Measurements from ENCODE around the gene SNX1.

DNA sequence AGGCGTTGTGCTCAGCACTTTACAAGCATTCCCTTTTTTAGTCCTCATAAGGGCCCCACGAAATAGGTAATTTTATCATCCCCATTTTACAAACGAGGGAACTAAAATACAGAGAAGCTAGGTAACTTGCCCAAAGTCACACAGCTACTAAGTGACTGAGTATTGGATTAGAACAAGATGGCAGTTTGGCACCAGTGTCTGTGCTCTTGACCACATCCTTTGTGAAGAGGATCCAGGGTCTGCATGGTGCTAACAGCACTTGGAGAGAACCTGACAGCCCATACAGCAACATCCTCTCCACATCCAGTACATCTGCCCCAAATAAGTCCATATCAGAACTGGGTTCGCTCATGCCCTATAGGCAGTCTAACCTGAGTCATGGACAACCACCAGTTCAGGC, 27.6 kb upstream of the SNX1 start:
- TF ChIP-seq MXI1 (conservative IDR thresholded peaks at IDR 0.05; ENCODE audit: poor library complexity, severe bottlenecking) = no peak
- TF ChIP-seq, protein P1, sequence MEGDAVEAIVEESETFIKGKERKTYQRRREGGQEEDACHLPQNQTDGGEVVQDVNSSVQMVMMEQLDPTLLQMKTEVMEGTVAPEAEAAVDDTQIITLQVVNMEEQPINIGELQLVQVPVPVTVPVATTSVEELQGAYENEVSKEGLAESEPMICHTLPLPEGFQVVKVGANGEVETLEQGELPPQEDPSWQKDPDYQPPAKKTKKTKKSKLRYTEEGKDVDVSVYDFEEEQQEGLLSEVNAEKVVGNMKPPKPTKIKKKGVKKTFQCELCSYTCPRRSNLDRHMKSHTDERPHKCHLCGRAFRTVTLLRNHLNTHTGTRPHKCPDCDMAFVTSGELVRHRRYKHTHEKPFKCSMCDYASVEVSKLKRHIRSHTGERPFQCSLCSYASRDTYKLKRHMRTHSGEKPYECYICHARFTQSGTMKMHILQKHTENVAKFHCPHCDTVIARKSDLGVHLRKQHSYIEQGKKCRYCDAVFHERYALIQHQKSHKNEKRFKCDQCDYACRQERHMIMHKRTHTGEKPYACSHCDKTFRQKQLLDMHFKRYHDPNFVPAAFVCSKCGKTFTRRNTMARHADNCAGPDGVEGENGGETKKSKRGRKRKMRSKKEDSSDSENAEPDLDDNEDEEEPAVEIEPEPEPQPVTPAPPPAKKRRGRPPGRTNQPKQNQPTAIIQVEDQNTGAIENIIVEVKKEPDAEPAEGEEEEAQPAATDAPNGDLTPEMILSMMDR (IDR thresholded peaks at IDR 0.05; ENCODE audit: poor library complexity, severe bottlenecking) = no peak
- TF ChIP-seq POLR2AphosphoS5 (IDR thresholded peaks at IDR 0.05) = no peak
- TF ChIP-seq EZH2 (IDR thresholded peaks at IDR 0.05; ENCODE audit: borderline replicate concordance, insufficient read depth, low read length, poor library complexity, severe bottlenecking) = no peak
- no peak for TF ChIP-seq RAD21 (conservative IDR thresholded peaks at IDR 0.05)
- no peak for TF ChIP-seq SMC3 (conservative IDR thresholded peaks at IDR 0.05; ENCODE audit: poor library complexity)
- no peak for TF ChIP-seq EP300 (conservative IDR thresholded peaks at IDR 0.05; ENCODE audit: poor library complexity, severe bottlenecking)
